Right atrium auricular region (tissue), 2 donors: Measurements from ENCODE around the gene MATN1. TPM values are rescaled to one million over a fixed set of nuclear protein-coding genes. Genes with fewer than 3 reads are reported as not detected.

Source experiments
- DNase-seq: peaks from one replicate; pipeline ENCODE4 v3.0.0-alpha.2; 2019; ENCODE audit warnings: low spot score
- H3K27ac ChIP-seq, 2 donors: fragments of 200-600 bp; sonication (generic); 1 replicate in 1 of 2; 2 replicates in 1 of 2; pipeline ENCODE4 v1.5.1; 2016 to 2019
- H3K27me3 ChIP-seq, 2 donors: fragments of 200-600 bp; sonication (generic); one replicate each; pipeline versions ENCODE4 v1.5.1 to v1.6.0; 2017 to 2019
- H3K36me3 ChIP-seq: fragments of 200-600 bp; sonication (generic); one replicate; pipeline ENCODE4 v1.5.1; 2016
- H3K4me1 ChIP-seq, 2 donors: fragments of 200-600 bp; sonication (generic); one replicate each; pipeline versions ENCODE4 v1.5.1 to v1.6.0; 2017 to 2019
- H3K4me3 ChIP-seq, 2 donors: fragments of 200-600 bp; sonication (generic); 1 replicate in 1 of 2; 2 replicates in 1 of 2; pipeline ENCODE4 v1.5.1; 2017 to 2019; ENCODE audit warnings: mild to moderate bottlenecking in 1 of 2, moderate library complexity in 1 of 2
- H3K9me3 ChIP-seq, 2 donors: fragments of 200-600 bp; sonication (generic); one replicate each; pipeline ENCODE4 v1.5.1; 2019
- total RNA-seq, 2 donors: library from RNA; depleted of rRNA; stranded (reverse); fragments of >200 nt; gene quantifications; one replicate each; pipeline ENCODE4 v1.1.0, GENCODE V29; 2016
- TF ChIP-seq, protein P1 (sequence below), 2 donors: fragments of 200-600 bp; sonication (generic); IDR thresholded peaks; one replicate each; pipeline ENCODE4 v1.5.1; 2019; ENCODE audit warnings: antibody characterized with exemption in 2 of 2

The MATN1 gene
- total RNA-seq, 2 donors from 2014 or later: not detected

DNA sequence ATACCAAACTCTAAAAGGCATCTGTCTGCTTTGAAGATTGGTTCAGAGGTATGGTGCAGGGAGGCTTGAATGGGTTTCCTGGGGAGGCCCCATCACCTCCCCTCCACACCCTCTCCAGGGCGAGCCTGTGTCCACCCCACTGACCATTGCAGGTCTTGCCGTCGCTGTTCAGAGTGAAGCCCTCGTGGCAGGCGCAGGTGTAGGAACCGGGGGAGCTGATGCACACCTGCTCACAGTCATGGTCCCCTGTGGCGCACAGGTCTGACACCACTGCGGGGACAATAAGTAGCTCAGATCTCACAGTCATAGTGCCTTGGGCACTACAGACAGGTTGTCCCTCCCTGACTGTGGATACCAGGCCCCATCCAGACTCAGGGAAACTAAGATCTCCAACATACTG lies 6.7 kb downstream of the MATN1 start:
- H3K27ac ChIP-seq: no peak overlapping the region
- no peaks in the 10 kb centered on the region for H3K36me3 ChIP-seq
- no peaks in the 10 kb centered on the region for H3K27me3 ChIP-seq
- H3K4me3 ChIP-seq: no peak overlapping the region
- peaks cover 0 to 7% of the 10 kb centered on the region in 2 donors for H3K9me3 ChIP-seq
- TF ChIP-seq, protein P1, sequence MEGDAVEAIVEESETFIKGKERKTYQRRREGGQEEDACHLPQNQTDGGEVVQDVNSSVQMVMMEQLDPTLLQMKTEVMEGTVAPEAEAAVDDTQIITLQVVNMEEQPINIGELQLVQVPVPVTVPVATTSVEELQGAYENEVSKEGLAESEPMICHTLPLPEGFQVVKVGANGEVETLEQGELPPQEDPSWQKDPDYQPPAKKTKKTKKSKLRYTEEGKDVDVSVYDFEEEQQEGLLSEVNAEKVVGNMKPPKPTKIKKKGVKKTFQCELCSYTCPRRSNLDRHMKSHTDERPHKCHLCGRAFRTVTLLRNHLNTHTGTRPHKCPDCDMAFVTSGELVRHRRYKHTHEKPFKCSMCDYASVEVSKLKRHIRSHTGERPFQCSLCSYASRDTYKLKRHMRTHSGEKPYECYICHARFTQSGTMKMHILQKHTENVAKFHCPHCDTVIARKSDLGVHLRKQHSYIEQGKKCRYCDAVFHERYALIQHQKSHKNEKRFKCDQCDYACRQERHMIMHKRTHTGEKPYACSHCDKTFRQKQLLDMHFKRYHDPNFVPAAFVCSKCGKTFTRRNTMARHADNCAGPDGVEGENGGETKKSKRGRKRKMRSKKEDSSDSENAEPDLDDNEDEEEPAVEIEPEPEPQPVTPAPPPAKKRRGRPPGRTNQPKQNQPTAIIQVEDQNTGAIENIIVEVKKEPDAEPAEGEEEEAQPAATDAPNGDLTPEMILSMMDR (IDR thresholded peaks at IDR 0.05): no peak
- no peak for DNase-seq
- peaks cover 0 to 19% of the 10 kb centered on the region in 2 donors for H3K4me1 ChIP-seq

DNA sequence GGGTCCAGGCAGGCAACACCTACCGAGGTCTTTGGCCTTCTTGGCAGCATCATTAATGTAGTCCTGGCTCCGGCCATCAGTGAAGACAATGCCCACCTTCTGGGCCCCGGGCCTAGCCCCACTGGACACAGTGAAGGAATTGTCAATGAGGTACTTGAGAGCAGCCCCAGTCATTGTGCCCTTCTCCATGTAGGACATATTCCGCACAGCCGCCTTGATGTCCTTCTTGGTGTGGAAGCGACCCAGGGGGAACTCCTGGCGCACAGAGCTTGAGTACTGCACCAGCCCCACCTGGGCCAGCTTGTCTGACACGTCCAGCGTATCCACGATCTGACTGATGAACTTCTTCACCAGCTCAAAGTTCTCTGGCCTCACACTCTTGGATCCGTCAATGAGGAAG lies 7.5 kb downstream of the MATN1 start:
- TF ChIP-seq, protein P1 (IDR thresholded peaks at IDR 0.05): no peak
- H3K4me3 ChIP-seq: no peak overlapping the region
- no peaks in the 10 kb centered on the region for H3K36me3 ChIP-seq
- H3K9me3 ChIP-seq: peaks cover 0 to 7% of the 10 kb centered on the region in 2 donors
- H3K4me1 ChIP-seq: peaks cover 0 to 19% of the 10 kb centered on the region in 2 donors
- no peak for DNase-seq
- H3K27ac ChIP-seq: no peak overlapping the region
- no peaks in the 10 kb centered on the region for H3K27me3 ChIP-seq

DNA sequence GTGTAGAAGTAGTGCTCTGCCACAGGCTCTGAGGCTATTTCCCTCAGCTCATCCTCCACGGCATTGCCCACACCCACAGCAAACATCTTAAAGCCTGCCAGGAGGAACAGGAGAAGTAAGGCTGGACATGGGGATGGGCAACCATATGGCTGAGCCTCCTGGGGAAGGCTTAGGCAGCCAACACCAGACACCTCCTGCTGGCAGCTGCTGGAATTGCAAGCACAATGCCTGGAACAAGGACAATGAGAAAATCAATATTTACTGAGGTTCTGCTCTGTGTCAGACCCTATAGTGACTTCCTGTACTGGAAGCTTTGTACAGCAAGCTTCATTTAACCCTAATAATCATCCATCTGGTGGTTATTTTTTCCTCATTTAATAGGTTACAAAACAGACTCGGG lies 8.2 kb downstream of the MATN1 start:
- H3K4me1 ChIP-seq: peaks cover 0 to 19% of the 10 kb centered on the region in 2 donors
- TF ChIP-seq, protein P1 (IDR thresholded peaks at IDR 0.05): no peak
- H3K4me3 ChIP-seq: no peak overlapping the region
- no peaks in the 10 kb centered on the region for H3K36me3 ChIP-seq
- no peaks in the 10 kb centered on the region for H3K27me3 ChIP-seq
- H3K9me3 ChIP-seq: peaks cover 0 to 7% of the 10 kb centered on the region in 2 donors
- no peak overlapping the region for H3K27ac ChIP-seq
- DNase-seq: no peak

DNA sequence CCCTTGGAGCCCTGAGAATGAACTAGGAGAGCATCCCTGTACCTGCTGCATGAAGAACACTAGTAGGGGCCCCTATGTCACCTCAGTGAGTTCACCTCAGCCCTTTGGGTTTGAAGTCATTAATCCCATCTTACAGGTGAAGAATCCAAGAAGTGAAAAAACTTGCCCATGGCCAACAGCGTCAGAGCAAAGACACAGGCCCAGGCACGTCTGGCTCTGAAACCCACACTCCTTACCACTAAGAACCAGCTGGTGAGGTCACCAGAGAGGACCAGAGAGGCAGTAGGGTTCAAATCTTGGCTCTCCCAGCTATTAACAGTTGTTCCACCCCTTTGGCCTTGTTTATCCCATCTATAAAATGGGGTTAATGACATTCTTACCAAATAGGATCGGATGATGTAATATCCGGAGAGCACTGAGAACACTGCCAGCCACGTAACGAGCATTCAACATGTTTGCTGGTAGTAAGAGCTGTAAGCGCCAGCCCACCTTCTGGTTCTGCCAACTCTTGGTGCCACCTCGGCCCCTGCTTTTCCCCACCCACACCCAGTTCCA lies 8.8 kb downstream of the MATN1 start:
- Histone ChIP-seq H3K9me3 (peaks cover 0 to 7% of the 10 kb centered on the region in 2 donors), H3K4me3 (no peak overlapping the region), H3K27ac (no peak overlapping the region), H3K36me3 (no peaks in the 10 kb centered on the region), H3K4me1 (peaks cover 0 to 18% of the 10 kb centered on the region in 2 donors), H3K27me3 (no peaks in the 10 kb centered on the region)
- no peak for DNase-seq
- TF ChIP-seq, protein P1 (IDR thresholded peaks at IDR 0.05): no peak

DNA sequence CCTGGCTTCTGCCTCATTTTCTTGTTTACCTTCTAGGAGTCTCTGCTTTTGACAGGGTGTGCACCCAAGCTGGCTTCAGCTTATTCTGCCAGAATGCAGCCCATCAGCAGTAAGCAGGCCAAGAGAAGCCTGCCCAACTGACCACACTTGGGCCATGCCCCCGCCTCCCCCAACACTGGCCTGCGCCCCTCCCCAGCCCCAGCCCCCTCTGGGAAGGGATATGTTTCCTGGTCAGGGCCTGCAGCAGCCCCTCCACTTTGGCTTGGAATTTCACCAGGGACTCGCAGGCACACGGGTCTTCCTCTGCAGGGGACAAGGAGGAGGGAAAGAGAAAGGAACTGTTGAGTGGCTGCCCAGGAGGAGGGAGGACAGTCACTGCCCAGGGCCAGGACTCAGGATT lies 9.4 kb downstream of the MATN1 start:
- Histone ChIP-seq H3K27me3 (no peaks in the 10 kb centered on the region), H3K27ac (no peak overlapping the region), H3K4me1 (peaks cover 0 to 12% of the 10 kb centered on the region in 2 donors), H3K4me3 (no peak overlapping the region), H3K36me3 (no peaks in the 10 kb centered on the region), H3K9me3 (peaks cover 0 to 7% of the 10 kb centered on the region in 2 donors)
- TF ChIP-seq, protein P1 (IDR thresholded peaks at IDR 0.05): no peak
- no peak for DNase-seq

DNA sequence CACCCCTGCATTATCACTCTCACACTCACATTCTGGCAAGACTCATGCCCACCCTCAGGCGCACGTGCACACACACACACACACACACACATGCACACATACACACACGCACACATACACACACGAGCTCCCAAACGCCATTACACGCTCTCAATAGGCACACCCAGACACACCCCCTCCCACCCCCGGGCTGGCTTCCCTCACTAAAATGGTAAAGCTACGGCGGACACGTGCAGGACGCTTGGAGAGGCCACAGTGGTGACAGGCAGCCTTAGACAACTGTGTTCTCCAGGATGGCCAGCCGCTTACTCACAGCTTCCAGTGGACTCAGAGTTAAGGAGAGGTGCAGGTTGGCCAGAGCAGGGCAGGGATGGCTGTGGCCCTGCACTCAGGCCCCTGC lies 10.1 kb downstream of the MATN1 start:
- Histone ChIP-seq H3K4me1 (peaks cover 0 to 8% of the 10 kb centered on the region in 2 donors), H3K27me3 (no peaks in the 10 kb centered on the region), H3K36me3 (no peaks in the 10 kb centered on the region), H3K27ac (no peak overlapping the region), H3K4me3 (no peak overlapping the region), H3K9me3 (peaks cover 0 to 7% of the 10 kb centered on the region in 2 donors)
- TF ChIP-seq, protein P1 (IDR thresholded peaks at IDR 0.05): no peak
- DNase-seq: no peak
